Measurements from ENCODE around the gene MAP4K4.

The MAP4K4 gene

GRCh38 chr2:101697124-101698013, at the start of gene MAP4K4:
MAP4K4 (plus strand) TSS chr2:101697707; CDS start chr2:101698081, 374 bp downstream.
- peak; percentile 30 for DNase-seq (ENCODE audit: low read depth, low spot score)

GRCh38 chr2:101653469-101653868, 44.0 kb upstream of the MAP4K4 start:
- no peak for DNase-seq (ENCODE audit: low read depth, low spot score)

GRCh38 chr2:101655702-101656422, 41.6 kb upstream of the MAP4K4 start:
- no peak for DNase-seq (ENCODE audit: low read depth, low spot score)

GRCh38 chr2:101657787-101658186, 39.7 kb upstream of the MAP4K4 start:
- DNase-seq (ENCODE audit: low read depth, low spot score), result peak; percentile 20

GRCh38 chr2:101658387-101658786, 39.1 kb upstream of the MAP4K4 start:
- DNase-seq (ENCODE audit: low read depth, low spot score), result no peak

- no peak for DNase-seq (ENCODE audit: low read depth, low spot score)
Measured at GRCh38 chr2:101665312-101665711, 32.2 kb upstream of the MAP4K4 start.

GRCh38 chr2:101667823-101668222, 29.7 kb upstream of the MAP4K4 start:
- no peak for DNase-seq (ENCODE audit: low read depth, low spot score)

GRCh38 chr2:101672047-101672446, 25.5 kb upstream of the MAP4K4 start:
- no peak for DNase-seq (ENCODE audit: low read depth, low spot score)

GRCh38 chr2:101673920-101674319, 23.6 kb upstream of the MAP4K4 start:
- no peak for DNase-seq (ENCODE audit: low read depth, low spot score)

GRCh38 chr2:101675512-101675911, 22.0 kb upstream of the MAP4K4 start:
- no peak for DNase-seq (ENCODE audit: low read depth, low spot score)

- DNase-seq (ENCODE audit: low read depth, low spot score), result no peak
Measured at GRCh38 chr2:101676674-101677073, 20.8 kb upstream of the MAP4K4 start.

GRCh38 chr2:101677658-101678057, 19.8 kb upstream of the MAP4K4 start:
- DNase-seq (ENCODE audit: low read depth, low spot score), result no peak

GRCh38 chr2:101678379-101678778, 19.1 kb upstream of the MAP4K4 start:
- no peak for DNase-seq (ENCODE audit: low read depth, low spot score)

- DNase-seq (ENCODE audit: low read depth, low spot score), result no peak
Measured at GRCh38 chr2:101679037-101679726, 18.3 kb upstream of the MAP4K4 start.

- no peak for DNase-seq (ENCODE audit: low read depth, low spot score)
Measured at GRCh38 chr2:101679801-101680487, 17.6 kb upstream of the MAP4K4 start.

GRCh38 chr2:101682311-101682710, 15.2 kb upstream of the MAP4K4 start:
- no peak for DNase-seq (ENCODE audit: low read depth, low spot score)

GRCh38 chr2:101684313-101684712, 13.2 kb upstream of the MAP4K4 start:
- no peak for DNase-seq (ENCODE audit: low read depth, low spot score)

GRCh38 chr2:101688261-101688660, 9.2 kb upstream of the MAP4K4 start:
- no peak for DNase-seq (ENCODE audit: low read depth, low spot score)

GRCh38 chr2:101689114-101689825, 8.2 kb upstream of the MAP4K4 start:
- DNase-seq (ENCODE audit: low read depth, low spot score), result no peak

- no peak for DNase-seq (ENCODE audit: low read depth, low spot score)
Measured at GRCh38 chr2:101690547-101691152, 6.9 kb upstream of the MAP4K4 start.

GRCh38 chr2:101692041-101692440, 5.5 kb upstream of the MAP4K4 start:
- no peak for DNase-seq (ENCODE audit: low read depth, low spot score)
